Measurements from ENCODE around the gene TCF4.

DNA sequence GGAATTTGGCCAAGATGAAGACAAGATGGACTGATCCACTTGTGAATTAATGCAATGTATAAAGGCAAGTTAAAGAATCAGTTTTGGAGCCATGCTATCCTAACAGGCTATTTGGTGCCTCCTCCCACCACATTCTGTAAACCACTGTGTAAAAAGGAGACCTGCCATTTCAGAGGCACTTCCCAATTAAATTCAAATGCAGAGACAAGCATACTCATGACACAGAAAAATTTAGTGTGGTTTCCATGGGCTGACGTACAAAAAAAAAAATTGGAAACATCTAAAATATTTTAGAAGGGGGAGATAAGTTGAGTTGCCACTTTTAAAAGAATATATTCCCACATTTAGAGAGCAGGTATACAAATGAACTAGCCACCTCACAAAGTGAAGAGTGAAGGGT lies 112.1 kb downstream of the TCF4 start:
- no peak for TF ChIP-seq EZH2 (IDR thresholded peaks at IDR 0.05; ENCODE audit: low read length, unreplicated experiment)
- TF ChIP-seq, protein P1, sequence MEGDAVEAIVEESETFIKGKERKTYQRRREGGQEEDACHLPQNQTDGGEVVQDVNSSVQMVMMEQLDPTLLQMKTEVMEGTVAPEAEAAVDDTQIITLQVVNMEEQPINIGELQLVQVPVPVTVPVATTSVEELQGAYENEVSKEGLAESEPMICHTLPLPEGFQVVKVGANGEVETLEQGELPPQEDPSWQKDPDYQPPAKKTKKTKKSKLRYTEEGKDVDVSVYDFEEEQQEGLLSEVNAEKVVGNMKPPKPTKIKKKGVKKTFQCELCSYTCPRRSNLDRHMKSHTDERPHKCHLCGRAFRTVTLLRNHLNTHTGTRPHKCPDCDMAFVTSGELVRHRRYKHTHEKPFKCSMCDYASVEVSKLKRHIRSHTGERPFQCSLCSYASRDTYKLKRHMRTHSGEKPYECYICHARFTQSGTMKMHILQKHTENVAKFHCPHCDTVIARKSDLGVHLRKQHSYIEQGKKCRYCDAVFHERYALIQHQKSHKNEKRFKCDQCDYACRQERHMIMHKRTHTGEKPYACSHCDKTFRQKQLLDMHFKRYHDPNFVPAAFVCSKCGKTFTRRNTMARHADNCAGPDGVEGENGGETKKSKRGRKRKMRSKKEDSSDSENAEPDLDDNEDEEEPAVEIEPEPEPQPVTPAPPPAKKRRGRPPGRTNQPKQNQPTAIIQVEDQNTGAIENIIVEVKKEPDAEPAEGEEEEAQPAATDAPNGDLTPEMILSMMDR (conservative IDR thresholded peaks at IDR 0.05; ENCODE audit: low read depth, low read length): no peak
